Measurements from ENCODE around the gene SLC35A4. TPM values are rescaled to one million over a fixed set of nuclear protein-coding genes. Genes with fewer than 3 reads are reported as not detected.
A peak's percentile ranks its signal among the peaks of the same experiment; 100 is the strongest.

Gene SLC35A4
- total RNA-seq, 1 donor from 2014 or later, result 81.8 TPM

DNA sequence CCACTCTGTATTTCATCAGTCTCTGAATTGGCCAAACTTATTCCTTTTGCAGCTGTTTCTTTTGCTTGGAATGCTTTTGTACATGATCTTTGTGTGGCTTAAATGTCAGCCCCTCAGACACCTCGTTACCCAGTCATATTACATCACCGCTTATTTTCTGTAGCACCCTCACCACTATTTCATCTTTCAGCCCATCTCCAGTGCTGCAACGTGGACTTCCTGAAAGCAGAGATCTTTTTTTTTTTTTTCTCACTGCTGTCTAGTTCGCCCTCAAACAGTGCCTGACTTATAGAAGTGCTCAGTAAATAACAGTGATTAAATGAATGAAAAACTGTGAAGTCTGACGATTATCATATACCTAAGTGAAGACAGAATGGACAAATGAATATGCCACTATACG lies 8.2 kb upstream of the SLC35A4 start:
- intact Hi-C loops (cut with DNase I), result no loop called here

GRCh38 chr5:140557136-140557805 lies 7.4 kb upstream of the SLC35A4 start, which contains the start of gene SRA1:
TSS of gene SRA1 (minus strand) at chr5:140557473. CDS start at chr5:140557452, 21 bp downstream.
- intact Hi-C loops (cut with DNase I), result no loop called here
- peak; percentile 98 for DNase-seq (ENCODE audit: low spot score)

More for the DNA sequence above, 8.2 kb upstream of the SLC35A4 start:
- DNase-seq (ENCODE audit: low spot score), result no peak

GRCh38 chr5:140557965-140558364 lies 6.7 kb upstream of the SLC35A4 start:
- intact Hi-C loops (cut with DNase I), result no loop called here
- no peak for DNase-seq (ENCODE audit: low spot score)

DNA sequence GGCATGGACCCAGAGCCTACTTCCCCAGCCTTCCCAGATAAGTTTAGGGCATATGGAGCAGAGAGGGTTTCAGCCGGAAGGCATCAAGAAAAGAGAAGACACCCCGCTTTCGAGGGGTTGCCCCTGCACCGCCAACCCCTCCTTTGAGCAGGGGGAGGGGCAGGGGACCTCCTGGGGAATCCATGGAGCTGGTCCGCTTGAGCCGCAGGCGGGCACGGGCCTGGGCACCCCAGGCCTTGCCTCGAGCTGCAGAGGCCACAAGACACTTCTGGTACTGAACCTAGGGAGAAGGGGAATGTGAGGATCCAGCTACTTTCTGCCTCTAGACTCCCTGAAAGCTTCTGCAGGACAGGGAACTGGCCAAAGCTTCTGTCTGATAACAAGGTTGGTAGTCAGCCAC lies 6.1 kb upstream of the SLC35A4 start:
- DNase-seq (ENCODE audit: low spot score), result no peak
- intact Hi-C loops (cut with DNase I), result no loop called here

DNA sequence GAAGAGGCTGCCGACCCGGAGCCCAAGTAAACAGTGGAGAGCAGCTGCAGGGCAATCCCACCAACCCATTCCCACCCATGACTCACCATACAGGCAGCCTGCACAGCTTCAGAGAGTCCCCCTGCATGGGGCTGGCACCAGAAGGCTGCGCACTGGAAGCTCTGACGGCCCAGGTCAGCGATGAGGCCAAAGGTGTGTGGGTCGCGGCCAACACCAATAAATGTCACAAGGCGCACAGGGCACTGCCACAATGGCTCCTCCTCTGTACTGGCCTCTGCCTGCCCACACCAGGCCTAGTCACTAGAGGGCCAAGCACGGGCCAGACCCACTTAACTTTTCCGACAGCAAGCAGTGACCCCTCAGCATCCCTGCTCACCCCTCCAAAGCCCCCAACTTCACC lies 4.4 kb upstream of the SLC35A4 start:
- DNase-seq (ENCODE audit: low spot score), result no peak
- intact Hi-C loops (cut with DNase I), result loop anchor here (5.0 kb wide), 1 partner anchor 87 kb away; the partner anchor contains the start of genes IK and NDUFA2

DNA sequence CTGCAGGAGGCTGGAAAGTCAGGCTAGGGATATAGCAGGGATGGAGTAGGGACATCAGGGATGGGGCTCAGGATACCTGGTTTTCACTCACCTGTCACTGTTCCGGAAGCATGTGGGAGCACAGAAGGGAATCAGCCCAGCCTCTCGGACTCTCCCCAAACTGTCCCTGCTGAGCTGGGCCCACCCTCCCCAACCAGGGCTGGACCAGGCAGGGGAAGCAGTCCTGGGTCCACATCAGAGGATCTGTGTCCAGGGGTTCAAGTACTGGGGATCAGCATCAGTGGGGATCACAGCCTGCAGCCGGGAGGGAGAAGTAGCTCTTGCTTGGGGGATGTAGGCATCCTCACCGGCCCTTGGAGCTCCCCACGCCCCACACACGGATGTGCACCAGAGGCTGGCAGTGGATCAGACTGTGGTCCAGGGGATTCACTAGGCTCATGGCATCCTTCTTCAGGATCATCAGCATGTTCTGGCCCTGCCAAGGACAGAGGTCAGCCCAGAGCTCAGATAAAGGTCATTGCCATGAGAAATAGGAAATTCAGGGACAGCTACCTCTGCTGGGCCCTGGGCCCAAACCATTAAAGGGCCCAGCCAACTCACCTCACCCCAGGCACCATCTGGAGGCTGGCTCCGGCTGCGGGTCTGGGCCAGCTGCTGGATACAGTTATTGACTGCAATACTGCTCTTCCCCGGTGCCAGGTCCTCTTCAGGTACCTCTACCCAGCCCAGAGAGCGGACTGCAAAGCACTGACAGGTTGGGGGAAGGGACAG lies 2.7 kb upstream of the SLC35A4 start:
- DNase-seq (ENCODE audit: low spot score), result no peak
- intact Hi-C loops (cut with DNase I), result loop anchor here (5.0 kb wide), 1 partner anchor 85 kb away; the partner anchor contains the start of genes IK and NDUFA2

GRCh38 chr5:140563596-140563995 lies 1.0 kb upstream of the SLC35A4 start:
- no peak for DNase-seq (ENCODE audit: low spot score)
- intact Hi-C loops (cut with DNase I), result loop anchor here (5.0 kb wide), 1 partner anchor 84 kb away; the partner anchor contains the start of genes IK and NDUFA2

- intact Hi-C loops (cut with DNase I), result loop anchor here (2.0 to 5.0 kb wide), 2 partner anchors 72 to 126 kb away; partner anchors contain the start of genes HARS1, HARS2 and TMCO6
- DNase-seq (ENCODE audit: low spot score), result no peak
These were observed 574 bp downstream of the SLC35A4 start for GRCh38 chr5:140565024-140565779.

DNA sequence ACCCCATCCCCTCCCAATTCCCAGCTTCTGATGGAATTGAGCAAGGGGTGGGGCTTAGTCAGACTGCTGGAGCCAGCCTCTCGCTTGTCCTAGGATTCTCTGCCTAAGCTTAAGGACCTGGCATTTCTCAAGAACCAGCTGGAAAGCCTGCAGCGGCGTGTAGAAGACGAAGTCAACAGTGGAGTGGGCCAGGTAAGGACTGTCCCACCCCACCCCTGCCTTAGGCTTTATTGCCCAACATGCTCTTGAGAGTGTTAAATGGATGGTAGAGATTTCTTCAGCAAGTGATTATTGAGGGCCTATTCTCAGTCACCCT lies 1.1 kb downstream of the SLC35A4 start:
- intact Hi-C loops (cut with DNase I), result loop anchor here (2.0 to 5.0 kb wide), 2 partner anchors 72 to 125 kb away; partner anchors contain the start of genes HARS1, HARS2 and TMCO6
- no peak for DNase-seq (ENCODE audit: low spot score)

GRCh38 chr5:140566665-140567064 lies 2.0 kb downstream of the SLC35A4 start:
- intact Hi-C loops (cut with DNase I), result loop anchor here (5.0 kb wide), 1 partner anchor 71 kb away; the partner anchor contains the start of gene TMCO6
- no peak for DNase-seq (ENCODE audit: low spot score)

GRCh38 chr5:140567136-140567818 lies 2.6 kb downstream of the SLC35A4 start:
- intact Hi-C loops (cut with DNase I), result loop anchor here (5.0 kb wide), 1 partner anchor 70 kb away; the partner anchor contains the start of gene TMCO6
- no peak for DNase-seq (ENCODE audit: low spot score)

- intact Hi-C loops (cut with DNase I), result loop anchor here (5.0 kb wide), 1 partner anchor 69 kb away; the partner anchor contains the start of gene TMCO6
- DNase-seq (ENCODE audit: low spot score), result no peak
These were observed 3.2 kb downstream of the SLC35A4 start for GRCh38 chr5:140567871-140568270.

GRCh38 chr5:140568443-140569063 lies 3.9 kb downstream of the SLC35A4 start:
- no peak for DNase-seq (ENCODE audit: low spot score)
- intact Hi-C loops (cut with DNase I), result loop anchor here (5.0 kb wide), 1 partner anchor 69 kb away; the partner anchor contains the start of gene TMCO6

- intact Hi-C loops (cut with DNase I), result loop anchor here (5.0 kb wide), 1 partner anchor 68 kb away; the partner anchor contains the start of gene TMCO6
- DNase-seq (ENCODE audit: low spot score), result no peak
These were observed 4.6 kb downstream of the SLC35A4 start for GRCh38 chr5:140569197-140569596.

GRCh38 chr5:140570058-140570457 lies 5.4 kb downstream of the SLC35A4 start:
- no peak for DNase-seq (ENCODE audit: low spot score)
- intact Hi-C loops (cut with DNase I), result no loop called here

GRCh38 chr5:140570488-140570887 lies 5.9 kb downstream of the SLC35A4 start:
- intact Hi-C loops (cut with DNase I), result no loop called here
- no peak for DNase-seq (ENCODE audit: low spot score)

DNA sequence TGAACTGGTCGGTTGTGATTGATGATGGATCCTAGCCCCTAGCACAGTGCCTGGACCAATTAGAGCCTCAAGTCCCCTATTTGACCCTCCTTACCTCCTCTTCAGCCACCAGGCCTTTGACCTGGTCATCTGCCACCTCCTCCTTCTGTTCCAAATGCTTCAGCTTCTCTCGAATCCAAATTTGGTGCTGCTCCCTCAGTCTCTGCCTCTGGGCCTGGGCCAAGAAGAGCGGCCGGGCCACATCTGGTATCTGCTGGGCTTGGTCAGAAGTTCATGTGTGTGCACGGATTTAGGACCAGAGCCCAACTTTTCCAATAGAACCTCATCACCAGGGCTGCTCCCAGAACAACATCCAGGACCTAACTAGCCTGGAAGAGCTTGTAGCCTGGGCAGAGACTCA lies 6.5 kb downstream of the SLC35A4 start:
- intact Hi-C loops (cut with DNase I), result no loop called here
- no peak for DNase-seq (ENCODE audit: low spot score)

GRCh38 chr5:140573683-140574082 lies 9.1 kb downstream of the SLC35A4 start:
- intact Hi-C loops (cut with DNase I), result no loop called here
- DNase-seq (ENCODE audit: low spot score), result no peak

DNA sequence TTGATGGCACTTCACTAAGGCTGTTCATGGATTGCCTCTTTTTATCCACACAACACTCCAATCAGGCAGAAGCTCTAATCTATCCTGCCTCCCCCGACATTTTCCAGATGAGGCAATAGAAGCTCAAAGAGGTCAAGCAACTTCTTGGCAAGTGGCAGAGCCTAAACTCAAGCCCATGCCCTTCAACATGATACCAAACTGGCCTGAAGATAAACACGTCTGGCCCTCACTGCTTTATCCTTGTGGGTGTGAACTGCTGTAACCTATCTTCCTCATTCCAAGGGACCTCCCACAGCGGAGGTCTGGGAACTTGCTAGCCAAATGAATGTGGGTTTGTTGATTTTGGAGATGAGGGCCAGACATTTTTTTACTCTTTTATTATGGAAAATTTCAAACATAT lies 9.5 kb downstream of the SLC35A4 start:
- DNase-seq (ENCODE audit: low spot score), result no peak
- intact Hi-C loops (cut with DNase I), result no loop called here
